T-helper 22 cell (primary cell): ENCODE measurements around the gene TRIM8.

Experiments used
- DNase-seq: peaks from one replicate; pipeline ENCODE4 v3.0.0-alpha.2; 2020; ENCODE audit warnings: low read depth

Gene TRIM8

DNA sequence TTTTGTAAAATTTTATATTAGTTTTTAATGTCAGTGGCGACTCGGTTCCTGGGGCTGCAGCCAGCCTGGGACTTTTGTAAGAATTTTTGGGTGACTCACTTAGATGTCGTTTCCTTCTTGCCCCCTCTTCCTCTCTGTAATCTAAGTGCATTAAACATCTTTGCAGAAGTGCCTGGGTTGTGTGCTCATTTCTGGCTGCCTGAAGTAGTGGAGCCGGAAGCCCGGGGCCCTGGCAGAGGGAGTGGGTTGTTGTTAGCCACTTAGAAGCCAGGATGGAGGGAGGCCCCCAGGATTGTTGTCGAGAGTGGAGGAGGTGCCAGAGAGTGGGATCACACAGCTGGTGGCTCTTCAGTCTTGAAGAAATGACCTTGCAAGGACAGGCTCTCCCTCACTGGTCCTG is 11.0 kb upstream of the TRIM8 start:
- DNase-seq: no peak

- no peak for DNase-seq
Observed at GRCh38 chr10:102633848-102634247, 10.4 kb upstream of the TRIM8 start.

- DNase-seq: no peak
Observed at GRCh38 chr10:102634686-102635085, 9.6 kb upstream of the TRIM8 start.

DNA sequence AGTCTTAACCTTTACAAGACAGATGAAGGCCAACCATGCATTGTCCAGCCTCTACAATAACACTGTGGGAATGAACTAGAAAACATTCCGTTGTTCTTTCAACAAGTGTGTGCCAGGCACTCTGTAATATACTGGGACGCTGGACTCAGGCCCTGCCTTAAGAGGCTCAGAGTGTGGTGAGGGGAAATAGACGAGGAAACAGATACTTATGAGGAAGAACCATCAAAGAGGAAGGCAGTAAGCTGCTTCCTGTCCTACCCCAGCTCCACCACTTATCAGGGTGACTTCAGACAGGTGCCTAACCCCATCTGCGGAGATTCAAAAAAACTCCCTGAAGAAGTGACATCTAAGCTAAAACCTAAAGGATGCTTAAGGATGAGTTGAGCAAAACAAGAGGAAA is 8.9 kb upstream of the TRIM8 start:
- no peak for DNase-seq

DNA sequence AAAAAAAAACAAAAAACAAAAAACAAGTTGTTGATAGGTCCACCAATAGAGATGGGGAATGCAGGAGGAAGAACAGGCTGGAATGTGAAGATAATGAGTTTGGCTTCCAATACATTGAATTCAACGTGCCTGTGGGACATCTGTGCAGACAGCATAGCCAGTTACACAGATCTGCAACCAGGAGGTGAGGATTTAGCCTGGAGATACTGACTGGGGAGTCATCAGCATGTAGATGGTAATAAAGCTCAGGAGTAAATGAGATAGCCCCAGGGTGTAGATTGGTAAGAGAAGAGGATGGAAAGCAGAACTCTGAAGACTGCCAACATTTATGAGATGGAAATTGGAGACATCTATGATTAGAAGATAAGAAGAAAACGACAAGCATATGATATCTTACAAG is 4.7 kb upstream of the TRIM8 start:
- no peak for DNase-seq

DNA sequence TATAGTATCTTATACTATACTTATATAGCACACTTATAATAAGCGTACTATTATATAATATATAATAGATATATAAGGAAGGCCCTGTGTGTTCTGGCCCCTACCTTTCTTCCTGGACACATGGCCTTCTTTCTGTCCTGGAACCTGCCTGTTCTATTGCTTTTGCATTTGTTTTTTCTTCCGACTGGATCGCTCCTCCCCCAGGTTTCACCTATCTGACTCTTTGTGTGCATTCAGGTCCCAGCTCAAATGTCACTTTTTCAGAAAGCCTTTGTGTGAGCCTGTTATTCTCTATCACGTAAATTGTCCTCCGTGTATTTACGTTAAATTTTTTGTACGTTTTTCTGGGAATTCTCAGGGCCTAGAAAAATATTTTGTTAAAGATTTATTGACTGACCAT is 2.9 kb upstream of the TRIM8 start:
- DNase-seq: no peak

DNA sequence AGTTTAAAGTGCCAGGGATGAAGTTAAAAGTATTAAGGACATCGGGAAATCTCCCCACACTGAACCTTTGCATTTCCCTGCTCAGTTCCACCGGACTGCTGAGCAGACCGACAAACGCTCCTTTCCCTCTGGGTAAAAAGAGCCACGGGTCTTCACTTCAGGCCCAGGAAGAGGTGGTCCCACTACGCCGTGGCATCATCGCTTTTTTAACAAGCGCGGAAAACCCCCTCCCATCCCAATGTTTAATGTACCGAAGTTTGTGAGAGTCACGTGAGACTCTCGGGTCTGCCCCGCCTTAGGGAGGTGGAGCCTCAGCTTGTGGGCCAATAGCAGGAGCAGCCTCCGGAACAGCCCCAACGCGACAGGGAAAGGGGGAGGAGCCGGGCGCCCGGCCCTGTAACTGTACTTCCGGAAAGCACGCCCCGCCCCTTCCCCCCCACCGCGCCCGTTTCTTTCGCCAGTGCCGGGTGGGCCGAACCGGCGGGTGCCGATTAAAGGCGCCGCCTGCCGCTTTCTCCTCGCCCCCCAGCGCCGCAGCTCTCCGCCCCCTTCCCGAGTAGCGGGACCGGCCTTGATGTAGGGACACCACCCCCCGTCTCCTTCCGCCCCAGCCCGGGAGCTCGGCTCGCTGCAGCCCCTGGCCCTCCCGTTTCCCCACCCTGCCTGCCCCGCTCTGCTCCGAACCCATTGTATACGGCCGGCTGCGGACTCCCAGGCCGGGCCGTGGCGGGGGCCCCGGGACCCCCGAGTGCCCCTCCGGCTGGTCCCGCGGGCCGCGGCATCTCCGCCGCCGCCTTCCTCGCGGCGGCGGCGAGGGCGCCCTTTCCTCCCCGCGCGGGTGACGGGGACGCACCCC is 2.2 kb upstream of the TRIM8 start:
- peak; percentile 97 for DNase-seq

- peak; percentile 22 for DNase-seq
Observed at GRCh38 chr10:102642736-102643335, 1.4 kb upstream of the TRIM8 start.

DNA sequence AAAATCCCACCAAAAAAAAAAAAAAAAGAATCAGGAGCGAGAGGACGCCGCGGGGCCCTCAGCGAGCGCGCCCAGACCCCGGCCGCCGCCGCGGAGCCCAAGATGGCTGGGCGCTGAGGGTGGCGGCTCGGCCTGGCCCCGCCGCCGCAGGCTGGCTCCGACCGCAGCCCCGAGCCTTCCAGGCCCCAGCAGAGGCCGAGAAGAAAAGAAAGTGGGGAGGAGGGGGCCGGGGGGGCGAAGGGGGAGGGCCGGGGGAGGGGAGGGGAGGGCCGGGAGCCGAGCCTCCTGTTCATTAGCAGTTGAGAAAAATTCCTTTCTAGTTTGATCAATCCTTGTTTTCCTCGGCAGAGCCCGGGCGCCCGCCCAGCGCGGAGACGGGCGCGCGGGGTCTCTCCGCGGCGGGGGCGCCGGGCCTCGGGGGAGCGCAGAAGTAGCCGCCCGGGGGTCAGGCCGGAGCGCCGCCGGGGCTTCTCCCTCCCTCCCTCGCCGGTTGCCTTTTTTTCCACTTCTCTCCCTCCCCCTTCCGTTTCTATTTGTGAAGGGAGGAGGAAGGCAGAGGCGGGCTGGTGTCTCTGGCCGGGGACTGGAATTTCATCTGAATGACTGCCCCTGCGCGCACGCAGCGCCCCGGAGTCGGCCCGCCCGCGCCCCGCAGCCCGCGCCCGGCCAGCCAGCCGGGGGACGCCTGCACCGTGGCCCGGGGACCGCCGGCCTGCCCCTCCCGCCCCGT is 778 bp upstream of the TRIM8 start:
- no peak for DNase-seq

DNA sequence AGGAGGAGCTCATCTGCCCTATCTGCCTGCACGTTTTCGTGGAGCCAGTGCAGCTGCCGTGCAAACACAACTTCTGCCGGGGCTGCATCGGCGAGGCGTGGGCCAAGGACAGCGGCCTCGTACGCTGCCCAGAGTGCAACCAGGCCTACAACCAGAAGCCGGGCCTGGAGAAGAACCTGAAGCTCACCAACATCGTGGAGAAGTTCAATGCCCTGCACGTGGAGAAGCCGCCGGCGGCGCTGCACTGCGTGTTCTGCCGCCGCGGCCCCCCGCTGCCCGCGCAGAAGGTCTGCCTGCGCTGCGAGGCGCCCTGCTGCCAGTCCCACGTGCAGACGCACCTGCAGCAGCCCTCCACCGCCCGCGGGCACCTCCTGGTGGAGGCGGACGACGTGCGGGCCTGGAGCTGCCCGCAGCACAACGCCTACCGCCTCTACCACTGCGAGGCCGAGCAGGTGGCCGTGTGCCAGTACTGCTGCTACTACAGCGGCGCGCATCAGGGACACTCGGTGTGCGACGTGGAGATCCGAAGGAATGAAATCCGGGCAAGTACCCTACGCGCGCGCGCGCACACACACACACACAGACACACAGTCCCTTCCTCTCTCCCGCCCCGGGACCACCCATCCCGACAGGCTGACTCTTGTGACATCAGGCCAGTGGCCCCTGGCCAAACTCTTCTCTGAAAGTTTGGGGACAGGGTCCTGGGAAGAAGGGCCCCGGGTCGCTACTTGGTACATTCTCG is 538 bp downstream of the TRIM8 start:
- DNase-seq: peak; percentile 69

DNA sequence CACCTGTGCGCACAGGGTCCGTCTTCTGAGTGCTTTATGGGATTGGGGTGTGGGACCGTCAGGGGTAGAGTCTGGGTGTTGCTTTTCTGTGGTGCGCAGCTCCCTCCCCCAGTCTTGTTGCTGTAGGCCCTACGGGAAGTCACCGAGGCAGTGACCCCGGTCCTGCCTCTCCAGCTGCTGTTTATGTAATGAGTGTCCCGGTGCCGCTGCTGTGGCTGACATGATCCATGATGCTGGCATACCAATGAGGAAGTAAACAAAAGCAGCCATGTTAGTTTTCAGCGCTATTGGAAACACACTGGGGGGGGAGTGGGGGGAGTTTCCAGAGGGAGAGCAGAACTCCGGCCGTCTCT is 1.1 kb downstream of the TRIM8 start:
- peak; percentile 27 for DNase-seq

- DNase-seq: peak; percentile 73
Observed at GRCh38 chr10:102645741-102646609, 1.7 kb downstream of the TRIM8 start.

GRCh38 chr10:102646610-102647442 is 2.5 kb downstream of the TRIM8 start:
- DNase-seq: peak; percentile 20

DNA sequence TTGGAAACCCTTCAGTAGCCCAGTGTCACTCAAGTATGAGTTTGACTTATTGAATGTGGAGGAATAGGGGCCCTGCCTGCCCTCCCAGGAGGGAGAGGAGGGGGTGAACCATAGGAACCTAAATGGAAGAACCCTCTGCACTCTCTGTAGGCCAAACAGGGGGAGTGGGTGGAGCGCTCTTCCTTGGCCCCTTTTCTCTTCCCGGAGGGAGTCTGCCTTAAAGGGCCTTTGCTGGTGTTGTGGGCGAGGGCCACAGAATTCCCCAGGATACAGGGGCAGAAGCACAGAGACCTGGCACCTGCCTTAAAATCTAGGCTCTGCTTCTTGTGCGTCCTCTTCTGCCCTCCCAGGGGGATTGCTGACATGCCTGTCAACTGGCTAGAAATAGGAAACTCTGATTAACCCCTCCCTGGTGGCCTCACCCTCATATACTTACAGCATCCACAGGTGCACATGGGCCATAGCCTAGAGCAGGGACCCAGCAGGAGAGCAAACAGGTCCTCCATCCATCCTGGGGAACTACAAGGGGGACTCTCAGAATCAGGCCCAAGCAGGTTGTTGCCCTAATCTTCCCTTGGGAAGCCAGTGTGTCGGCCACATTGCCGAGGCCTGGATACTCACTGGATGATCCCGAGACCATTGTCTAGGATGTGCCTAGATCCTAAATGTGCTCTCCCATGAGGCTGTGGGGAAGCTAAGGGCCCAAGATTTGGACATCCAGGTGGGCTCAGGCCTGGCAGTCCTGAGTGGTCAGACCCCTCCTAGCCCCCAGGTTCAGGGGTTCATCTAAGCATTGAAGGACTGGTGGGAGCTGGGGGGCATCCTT is 3.4 kb downstream of the TRIM8 start:
- no peak for DNase-seq

DNA sequence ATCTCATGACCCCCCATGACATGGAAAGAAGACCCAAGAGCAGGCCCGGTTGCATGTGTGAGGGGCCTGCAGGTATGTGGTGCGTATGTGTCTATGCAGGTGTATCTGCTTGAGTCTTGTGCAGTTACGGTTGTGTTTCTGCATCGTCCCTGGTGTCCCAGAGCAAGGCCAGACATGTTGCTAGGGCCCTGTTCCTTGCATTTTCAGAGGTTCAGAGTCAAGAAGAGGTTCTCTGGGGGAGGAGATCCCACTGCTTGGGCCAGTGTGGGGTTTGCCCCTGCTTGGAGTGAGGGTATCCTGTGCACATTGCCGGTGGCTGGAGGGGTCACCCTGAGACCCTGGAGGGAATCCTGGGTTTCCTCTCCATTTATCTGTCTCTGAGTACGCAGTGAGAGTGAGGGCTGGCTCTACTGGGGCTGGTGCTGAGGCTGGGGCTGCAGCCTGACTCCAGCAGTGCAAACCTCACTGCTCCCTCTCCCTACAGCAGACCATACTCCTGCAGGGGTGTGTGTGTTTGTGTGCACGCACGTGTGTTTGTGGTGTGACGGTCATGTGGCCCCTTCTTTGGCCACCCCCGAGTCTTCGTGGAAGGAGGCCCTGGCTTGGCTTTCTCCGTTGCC is 4.1 kb downstream of the TRIM8 start:
- DNase-seq: no peak

DNA sequence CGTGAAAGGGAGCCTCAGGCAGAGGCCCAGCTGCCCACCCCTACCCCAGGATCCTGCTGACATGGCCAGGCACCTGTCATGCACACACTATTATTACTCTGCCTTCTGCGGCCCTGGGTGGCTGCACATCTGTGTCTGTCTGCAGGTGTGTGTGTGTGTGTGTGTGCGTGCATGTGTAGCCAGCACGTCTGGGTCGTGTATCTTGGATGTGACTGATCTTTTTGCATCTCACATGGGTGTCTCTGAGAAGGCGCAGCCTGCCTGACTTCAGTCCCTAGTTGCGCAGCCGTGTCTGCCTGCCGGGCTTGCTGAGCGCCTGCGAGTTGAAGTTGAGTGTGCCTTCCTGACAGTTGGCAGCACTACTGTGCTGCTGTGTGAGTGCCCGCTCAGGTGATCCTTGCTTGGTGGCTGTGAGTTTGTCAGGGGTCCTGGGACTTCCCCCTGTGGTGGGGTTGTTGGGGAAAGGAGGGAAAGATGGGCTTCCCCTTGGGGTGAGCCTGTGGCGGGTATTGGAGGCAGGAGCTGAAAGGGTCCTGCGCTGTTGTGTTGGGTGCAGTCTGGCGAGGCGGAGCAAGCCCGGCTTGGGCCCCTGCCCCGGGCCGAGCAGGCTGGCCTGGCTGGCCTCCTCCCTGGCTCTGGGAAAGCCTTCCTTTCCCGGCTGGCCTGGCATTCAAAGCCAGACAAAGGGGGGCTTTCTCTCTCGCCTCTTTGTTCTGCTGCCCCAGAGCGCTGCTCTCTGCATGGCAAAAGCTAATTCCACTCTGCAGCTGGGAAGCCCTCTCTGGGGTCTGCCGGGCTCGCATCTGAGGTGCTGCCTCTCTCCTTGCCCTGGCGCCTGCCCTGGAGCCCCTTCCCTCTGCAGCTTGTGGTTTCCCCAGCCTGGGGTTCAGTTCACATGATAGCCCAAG is 4.9 kb downstream of the TRIM8 start:
- DNase-seq: no peak

DNA sequence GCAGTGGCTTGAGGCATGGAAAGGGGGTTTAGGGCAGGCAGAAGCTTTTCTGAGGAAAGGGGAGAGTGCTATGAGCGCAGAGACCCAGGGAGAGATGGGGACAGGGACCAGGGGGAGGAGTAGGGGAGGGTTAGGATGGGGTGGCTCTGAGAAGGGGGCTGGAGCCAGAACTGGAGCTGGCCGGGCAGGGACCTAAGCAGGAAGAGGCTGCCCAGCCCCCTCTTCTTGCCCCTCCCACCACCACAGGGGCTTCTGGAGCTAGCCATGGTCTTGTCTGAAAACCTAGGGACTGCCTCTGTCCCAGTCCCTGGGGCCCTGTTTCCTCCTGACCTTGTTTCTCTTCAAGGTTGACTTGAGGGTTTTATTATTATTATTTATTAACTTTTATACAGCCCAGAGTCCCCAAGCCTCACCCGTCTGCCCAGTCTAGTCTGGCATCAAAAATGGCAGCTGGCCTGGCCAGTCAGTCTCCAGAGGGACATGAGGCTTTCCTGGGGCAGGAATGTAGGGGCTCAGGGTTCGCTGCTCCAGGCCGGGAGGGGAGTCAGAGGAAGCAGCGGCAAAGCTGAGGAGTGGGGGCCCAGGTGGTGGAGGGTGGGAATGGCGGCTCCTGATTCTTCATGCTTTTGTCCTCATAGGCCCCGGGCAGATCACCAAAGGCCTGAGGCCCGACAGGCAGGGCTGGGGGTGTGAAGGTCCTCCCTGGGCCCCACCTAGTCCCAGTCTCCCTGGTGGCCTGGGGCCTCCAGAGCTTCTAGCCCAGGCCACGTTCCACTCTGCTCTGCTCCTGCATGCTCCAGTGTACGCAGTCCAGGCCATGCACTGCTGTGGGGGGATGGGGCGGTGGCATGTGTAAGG is 5.7 kb downstream of the TRIM8 start:
- no peak for DNase-seq
